ENCODE results near the gene DNAJC8.

DNAJC8 gene

GRCh38 chr1:28249013-28249865 lies 16.4 kb upstream of the DNAJC8 start:
- peak; percentile 53 for DNase-seq

- DNase-seq: peak; percentile 78
Measured at GRCh38 chr1:28248273-28249012, 15.6 kb upstream of the DNAJC8 start.

- no peak for DNase-seq
Measured at GRCh38 chr1:28247612-28248272, 14.9 kb upstream of the DNAJC8 start.

- no peak for DNase-seq
Measured at GRCh38 chr1:28246427-28246832, 13.6 kb upstream of the DNAJC8 start.

GRCh38 chr1:28244549-28245251 lies 11.9 kb upstream of the DNAJC8 start:
- no peak for DNase-seq

- no peak for DNase-seq
Measured at GRCh38 chr1:28243685-28244311, 11.0 kb upstream of the DNAJC8 start.

- DNase-seq: no peak
Measured at GRCh38 chr1:28241638-28242241, 8.9 kb upstream of the DNAJC8 start.

GRCh38 chr1:28240024-28240423 lies 7.2 kb upstream of the DNAJC8 start:
- no peak for DNase-seq

- DNase-seq: no peak
Measured at GRCh38 chr1:28239004-28239403, 6.2 kb upstream of the DNAJC8 start.

GRCh38 chr1:28236656-28237322 lies 4.0 kb upstream of the DNAJC8 start:
- DNase-seq: no peak

GRCh38 chr1:28235755-28236655 lies 3.2 kb upstream of the DNAJC8 start, which contains the start of gene ATP5IF1:
TSS of gene ATP5IF1 (plus strand) at chr1:28236124. CDS start at chr1:28236184, 60 bp downstream.
- peak; percentile 98 for DNase-seq

- DNase-seq: no peak
Measured at GRCh38 chr1:28233264-28233606, 406 bp upstream of the DNAJC8 start.

GRCh38 chr1:28229996-28230395 lies 2.8 kb downstream of the DNAJC8 start:
- DNase-seq: no peak

GRCh38 chr1:28229089-28229488 lies 3.7 kb downstream of the DNAJC8 start:
- no peak for DNase-seq

- no peak for DNase-seq
Measured at GRCh38 chr1:28213315-28213714, 19.5 kb downstream of the DNAJC8 start.

- no peak for DNase-seq
Measured at GRCh38 chr1:28209700-28210099, 23.1 kb downstream of the DNAJC8 start.

- peak; percentile 17 for DNase-seq
Measured at GRCh38 chr1:28208818-28209441, 23.9 kb downstream of the DNAJC8 start.

- no peak for DNase-seq
Measured at GRCh38 chr1:28205243-28205642, 27.6 kb downstream of the DNAJC8 start.

GRCh38 chr1:28200234-28200873 lies 32.5 kb downstream of the DNAJC8 start:
- no peak for DNase-seq

Data from NCI-H2107 (cell line).